Breast epithelium (tissue), 4 donors: ENCODE measurements around the gene PYM1. TPM values are rescaled to one million over a fixed set of nuclear protein-coding genes. Genes with fewer than 3 reads are reported as not detected.

Experiments used
- DNase-seq, 2 donors: peaks; one replicate each; pipeline ENCODE4 v3.0.0-alpha.2; 2019; ENCODE audit warnings: low spot score in 2 of 2
- H3K27ac ChIP-seq, 2 donors: fragments of 200-600 bp; sonication (generic) in 1 of 2; one replicate each; pipeline ENCODE4 v1.5.1; 2016 to 2019; ENCODE audit warnings: mild to moderate bottlenecking in 1 of 2
- H3K27me3 ChIP-seq, 2 donors: fragments of 200-600 bp; sonication (generic) in 1 of 2; one replicate each; pipeline versions ENCODE4 v1.5.1 to v1.6.0; 2017 to 2019; ENCODE audit warnings: control low read depth in 1 of 2, mild to moderate bottlenecking in 1 of 2
- H3K36me3 ChIP-seq: fragments of 200-600 bp; one replicate; pipeline ENCODE4 v1.5.1; 2019
- H3K4me1 ChIP-seq, 2 donors: fragments of 200-600 bp; sonication (generic); one replicate each; pipeline ENCODE4 v1.5.1; 2016 to 2019; ENCODE audit warnings: control low read depth in 1 of 2
- H3K4me3 ChIP-seq, 3 donors: fragments of 200-600 bp; sonication (generic); 1 replicate in 2 of 3; 2 replicates in 1 of 3; pipeline ENCODE4 v1.5.1; 2016 to 2019; ENCODE audit warnings: mild to moderate bottlenecking in 3 of 3, moderate library complexity in 2 of 3
- H3K9me3 ChIP-seq, 2 donors: fragments of 200-600 bp; sonication (generic) in 1 of 2; one replicate each; pipeline ENCODE4 v1.5.1; 2016 to 2019; ENCODE audit warnings: control low read depth in 1 of 2
- POLR2A ChIP-seq: fragments of 450-650 bp; IDR thresholded peaks from one replicate; pipeline ENCODE4 v1.6.1; 2016; ENCODE audit warnings: antibody characterized with exemption, mild to moderate bottlenecking, moderate library complexity
- POLR2AphosphoS5 ChIP-seq, 3 donors: sonication (generic); formaldehyde crosslinking; IDR thresholded peaks; one replicate each; pipeline ENCODE4 v1.6.1; 2017; ENCODE audit warnings: antibody characterized with exemption in 3 of 3
- intact Hi-C: fragments of 100-400 bp; cut with DNase I; formaldehyde crosslinking; loops from one replicate; pipeline ENCODE4 v1.15.1; 2023; ENCODE audit warnings: low total_unique reads
- total RNA-seq, 3 donors: library from RNA; depleted of rRNA; stranded (reverse); fragments of >200 nt; gene quantifications; one replicate each; pipeline ENCODE4 v1.1.0, GENCODE V29; 2016
- TF ChIP-seq, protein P1 (sequence below), 3 donors: fragments of 450-650 bp; IDR thresholded peaks; one replicate each; pipeline ENCODE4 v1.5.1; 2016 to 2017; ENCODE audit warnings: antibody characterized with exemption in 3 of 3, mild to moderate bottlenecking in 3 of 3, moderate library complexity in 3 of 3

PYM1 gene
- total RNA-seq, 3 donors from 2014 or later = 25.9 to 38.1 (median 33.0) TPM

DNA sequence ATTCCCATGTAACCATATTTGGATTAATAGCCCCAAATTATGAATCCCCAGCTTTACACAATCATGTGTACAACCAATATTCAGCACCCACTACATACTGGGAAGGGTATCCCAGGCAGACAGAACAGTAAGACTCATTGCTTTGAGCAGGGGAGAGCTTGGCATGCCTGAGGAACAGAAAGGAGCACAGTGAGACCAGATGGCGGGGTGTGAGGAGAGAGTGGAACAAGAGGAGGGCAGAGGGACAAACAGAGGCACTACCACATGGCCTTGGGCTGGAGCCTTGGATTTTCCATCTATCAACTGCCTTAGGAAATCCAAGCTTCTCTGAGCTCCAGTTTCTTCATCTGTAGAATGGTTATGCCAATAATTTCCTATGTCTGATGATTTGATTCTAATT lies 7.1 kb upstream of the PYM1 start:
- no peaks in the 10 kb centered on the region for H3K27me3 ChIP-seq

DNA sequence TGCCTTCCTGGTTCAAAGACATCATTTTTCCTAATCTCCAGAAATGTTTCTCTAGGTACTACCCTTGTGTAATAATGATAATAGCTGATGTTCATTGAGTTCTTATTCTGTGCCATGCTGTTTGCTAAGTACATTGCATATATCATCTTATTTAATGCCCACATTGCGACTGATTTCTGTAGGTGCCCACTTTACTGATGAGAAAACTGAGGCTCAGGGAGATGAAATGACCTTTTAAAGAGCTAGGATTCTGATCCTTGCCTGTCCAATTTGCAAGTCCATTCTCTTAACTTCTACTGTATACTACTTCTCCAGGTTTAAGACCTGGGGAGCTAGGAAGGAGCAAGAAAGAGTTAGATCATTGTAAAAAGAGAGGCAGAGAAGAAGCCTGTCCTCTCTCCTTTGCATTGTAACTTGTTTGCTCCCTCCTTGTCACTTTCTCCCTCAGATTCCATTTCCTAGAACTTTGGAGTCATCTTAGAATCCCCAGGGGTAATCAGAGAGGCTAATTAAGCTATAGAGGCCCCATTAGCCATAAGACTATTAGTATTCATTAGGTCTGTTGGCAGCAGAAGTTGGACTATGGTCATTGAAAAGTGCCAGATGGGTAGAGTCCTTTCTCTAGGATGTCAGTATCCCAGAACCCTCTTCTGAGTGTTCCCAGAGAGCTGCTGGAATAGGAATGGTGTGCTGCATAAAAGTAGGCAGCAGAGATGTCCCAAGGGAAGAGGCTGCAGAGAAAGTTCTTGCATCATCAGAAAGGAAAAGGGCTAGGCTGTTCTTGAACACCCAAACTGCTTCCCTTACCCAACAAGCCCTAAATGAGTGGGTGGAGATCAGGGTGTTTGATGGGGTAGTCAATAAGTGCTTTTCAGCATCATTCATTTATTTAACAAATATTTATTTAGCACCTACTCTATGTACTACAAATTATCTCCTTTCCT lies 6.4 kb upstream of the PYM1 start:
- TF ChIP-seq POLR2A = no peak
- TF ChIP-seq, protein P1, sequence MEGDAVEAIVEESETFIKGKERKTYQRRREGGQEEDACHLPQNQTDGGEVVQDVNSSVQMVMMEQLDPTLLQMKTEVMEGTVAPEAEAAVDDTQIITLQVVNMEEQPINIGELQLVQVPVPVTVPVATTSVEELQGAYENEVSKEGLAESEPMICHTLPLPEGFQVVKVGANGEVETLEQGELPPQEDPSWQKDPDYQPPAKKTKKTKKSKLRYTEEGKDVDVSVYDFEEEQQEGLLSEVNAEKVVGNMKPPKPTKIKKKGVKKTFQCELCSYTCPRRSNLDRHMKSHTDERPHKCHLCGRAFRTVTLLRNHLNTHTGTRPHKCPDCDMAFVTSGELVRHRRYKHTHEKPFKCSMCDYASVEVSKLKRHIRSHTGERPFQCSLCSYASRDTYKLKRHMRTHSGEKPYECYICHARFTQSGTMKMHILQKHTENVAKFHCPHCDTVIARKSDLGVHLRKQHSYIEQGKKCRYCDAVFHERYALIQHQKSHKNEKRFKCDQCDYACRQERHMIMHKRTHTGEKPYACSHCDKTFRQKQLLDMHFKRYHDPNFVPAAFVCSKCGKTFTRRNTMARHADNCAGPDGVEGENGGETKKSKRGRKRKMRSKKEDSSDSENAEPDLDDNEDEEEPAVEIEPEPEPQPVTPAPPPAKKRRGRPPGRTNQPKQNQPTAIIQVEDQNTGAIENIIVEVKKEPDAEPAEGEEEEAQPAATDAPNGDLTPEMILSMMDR (IDR thresholded peaks at IDR 0.05) = no peak
- no peak for TF ChIP-seq POLR2AphosphoS5 (IDR thresholded peaks at IDR 0.05)
- no peak for DNase-seq
- Histone ChIP-seq H3K36me3 (no peaks in the 10 kb centered on the region), H3K4me1 (peaks cover 4 to 20% of the 10 kb centered on the region in 2 donors), H3K27ac (no peak overlapping the region), H3K9me3 (no peaks in the 10 kb centered on the region), H3K4me3 (no peak overlapping the region), H3K27me3 (no peaks in the 10 kb centered on the region)
- intact Hi-C loops = loop anchor here (10.0 kb wide), 1 partner anchor 99 kb away; no protein-coding TSS in a partner anchor

More for the DNA sequence above, 7.1 kb upstream of the PYM1 start:
- no peak for DNase-seq
- peaks cover 4 to 20% of the 10 kb centered on the region in 2 donors for H3K4me1 ChIP-seq
- H3K4me3 ChIP-seq = no peak overlapping the region
- no peak for TF ChIP-seq POLR2AphosphoS5 (IDR thresholded peaks at IDR 0.05)
- no peak for TF ChIP-seq POLR2A
- TF ChIP-seq, protein P1 (IDR thresholded peaks at IDR 0.05) = no peak
- intact Hi-C loops = loop anchor here (5.0 to 10.0 kb wide), 2 partner anchors 100 to 192 kb away; partner anchors contain the start of gene GDF11
- no peaks in the 10 kb centered on the region for H3K9me3 ChIP-seq
- H3K27ac ChIP-seq = no peak overlapping the region
- no peaks in the 10 kb centered on the region for H3K36me3 ChIP-seq

DNA sequence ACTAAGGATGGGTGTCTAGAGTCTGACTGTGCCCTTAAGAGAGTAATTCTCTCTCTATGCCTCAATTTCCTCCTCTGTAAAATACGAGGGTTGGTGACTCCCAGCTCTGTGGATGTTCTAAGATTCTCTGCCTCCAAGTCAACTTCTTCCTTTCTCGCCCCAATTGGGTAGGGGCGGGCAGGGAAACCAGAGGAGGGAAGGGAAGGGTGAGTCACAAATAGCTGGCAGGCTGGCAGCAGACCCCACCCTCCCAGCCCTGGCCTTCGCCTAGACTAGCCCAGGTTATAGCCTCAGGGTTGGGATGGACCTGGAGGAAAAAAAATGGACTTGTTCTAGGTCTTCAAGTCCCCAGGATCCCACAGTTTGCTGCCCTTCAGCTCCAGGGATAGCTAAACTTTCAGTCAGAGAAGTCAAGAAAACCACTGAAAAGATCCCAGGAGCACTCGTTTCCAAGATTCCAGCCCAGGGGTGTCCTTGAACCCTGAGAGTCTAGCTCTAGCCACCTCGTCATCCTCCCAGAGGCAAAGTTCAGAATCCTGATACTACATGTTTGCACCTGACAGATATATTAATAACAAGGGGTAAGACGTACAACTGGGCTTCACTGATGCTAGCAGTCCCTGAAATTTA lies 5.6 kb upstream of the PYM1 start:
- Histone ChIP-seq H3K4me3 (peak overlapping the region in 2 of 3 donors; percentile 79 to 96), H3K4me1 (peaks cover 4 to 20% of the 10 kb centered on the region in 2 donors), H3K27ac (peak overlapping the region in 1 of 2 donors; percentile 85), H3K36me3 (no peaks in the 10 kb centered on the region), H3K9me3 (no peaks in the 10 kb centered on the region), H3K27me3 (no peaks in the 10 kb centered on the region)
- intact Hi-C loops = loop anchor here (10.0 kb wide), 1 partner anchor 98 kb away; no protein-coding TSS in a partner anchor
- no peak for TF ChIP-seq POLR2AphosphoS5 (IDR thresholded peaks at IDR 0.05)
- no peak for TF ChIP-seq POLR2A
- TF ChIP-seq, protein P1 (IDR thresholded peaks at IDR 0.05) = no peak
- no peak for DNase-seq

DNA sequence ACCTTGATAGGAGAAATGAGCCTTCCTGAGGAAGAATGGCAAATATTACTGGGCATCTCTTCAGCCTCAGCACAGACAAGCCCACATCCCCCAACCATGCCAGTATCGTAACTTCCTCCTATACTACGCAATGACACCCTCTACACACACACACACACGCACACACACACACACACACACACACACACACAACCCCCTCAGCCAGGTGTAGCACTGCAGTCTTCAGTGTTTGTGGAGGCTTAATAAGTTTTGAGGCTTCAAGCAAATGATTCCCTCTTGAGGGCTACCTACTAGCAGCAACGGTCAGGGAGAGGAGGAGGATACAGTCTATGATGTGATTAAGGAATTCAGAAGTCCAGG lies 4.8 kb upstream of the PYM1 start:
- no peak for DNase-seq
- Histone ChIP-seq H3K9me3 (no peaks in the 10 kb centered on the region), H3K27me3 (no peaks in the 10 kb centered on the region), H3K4me3 (peak overlapping the region; percentile 66 to 96 (median 79)), H3K27ac (peak overlapping the region; percentile 85 to 89), H3K36me3 (no peaks in the 10 kb centered on the region), H3K4me1 (peaks cover 4 to 20% of the 10 kb centered on the region in 2 donors)
- no peak for TF ChIP-seq POLR2AphosphoS5 (IDR thresholded peaks at IDR 0.05)
- TF ChIP-seq, protein P1 (IDR thresholded peaks at IDR 0.05) = no peak
- no peak for TF ChIP-seq POLR2A
- intact Hi-C loops = loop anchor here (10.0 kb wide), 1 partner anchor 98 kb away; no protein-coding TSS in a partner anchor
